Mesenchymal stem cell (in vitro differentiated cells and primary cell): ENCODE measurements around the gene CHST3.

Source experiments
- DNase-seq: peaks from one replicate; pipeline ENCODE4 v3.0.0-alpha.2; 2013
- H2AFZ ChIP-seq: one replicate; pipeline ENCODE4 v1.6.1; 2013; ENCODE audit warnings: low read depth, mild to moderate bottlenecking, control low read depth, inconsistent platforms, low read length, moderate library complexity
- H2AK5ac ChIP-seq: 2 replicates; pipeline ENCODE4 v1.6.1; 2013; ENCODE audit warnings: low read length, moderate library complexity, mild to moderate bottlenecking, inconsistent platforms; ENCODE audit not compliant: severe bottlenecking
- H2BK120ac ChIP-seq: one replicate; pipeline ENCODE4 v1.6.1; 2013; ENCODE audit warnings: low read depth, mild to moderate bottlenecking, inconsistent platforms, low read length, moderate library complexity
- H2BK12ac ChIP-seq, 2 experiments: one replicate each; pipeline ENCODE4 v1.6.1; 2013; ENCODE audit warnings: inconsistent platforms in 2 of 2, low read length in 2 of 2, mild to moderate bottlenecking in 2 of 2, moderate library complexity in 2 of 2, control low read depth in 1 of 2
- H2BK15ac ChIP-seq: one replicate; pipeline ENCODE4 v1.6.1; 2013; ENCODE audit warnings: mild to moderate bottlenecking, low read depth, inconsistent platforms; ENCODE audit not compliant: poor library complexity, severe bottlenecking
- H2BK5ac ChIP-seq: 2 replicates; pipeline ENCODE4 v1.6.1; 2013; ENCODE audit warnings: low read depth, mild to moderate bottlenecking, low read length, control low read depth, inconsistent platforms; ENCODE audit not compliant: poor library complexity, severe bottlenecking
- H3K14ac ChIP-seq, 2 experiments: one replicate each; pipeline ENCODE4 v1.6.1; 2013; ENCODE audit warnings: inconsistent platforms in 2 of 2, low read length in 2 of 2, control low read depth in 1 of 2, mild to moderate bottlenecking in 1 of 2, moderate library complexity in 1 of 2
- H3K18ac ChIP-seq, 2 experiments: one replicate each; pipeline ENCODE4 v1.6.1; 2013; ENCODE audit warnings: inconsistent platforms in 2 of 2, low read length in 2 of 2, control low read depth in 1 of 2, low read depth in 1 of 2, mild to moderate bottlenecking in 1 of 2
- H3K23ac ChIP-seq, 2 experiments: one replicate each; pipeline ENCODE4 v1.6.1; 2013; ENCODE audit warnings: inconsistent platforms in 2 of 2, low read length in 2 of 2, mild to moderate bottlenecking in 2 of 2, moderate library complexity in 2 of 2, control low read depth in 1 of 2
- H3K27ac ChIP-seq: 2 replicates; pipeline ENCODE4 v1.5.1; 2013; ENCODE audit warnings: mild to moderate bottlenecking, moderate library complexity, low read length, control low read depth, inconsistent platforms; ENCODE audit not compliant: poor library complexity, severe bottlenecking
- H3K27me3 ChIP-seq, 2 experiments: 2 replicates each; pipeline versions ENCODE4 v1.6.1 to v1.7.0; 2013; ENCODE audit warnings: low read length in 2 of 2, mild to moderate bottlenecking in 2 of 2, moderate library complexity in 2 of 2, control low read depth in 1 of 2, inconsistent platforms in 1 of 2; ENCODE audit not compliant: control insufficient read depth in 1 of 2, insufficient read depth in 1 of 2
- H3K36me3 ChIP-seq, 2 experiments: 2 replicates each; pipeline versions ENCODE4 v1.6.1 to v1.7.0; 2013; ENCODE audit warnings: low read length in 2 of 2, control low read depth in 1 of 2, inconsistent platforms in 1 of 2, low read depth in 1 of 2, mild to moderate bottlenecking in 1 of 2; ENCODE audit not compliant: insufficient read depth in 2 of 2, control insufficient read depth in 1 of 2
- H3K4ac ChIP-seq, 2 experiments: one replicate each; pipeline ENCODE4 v1.6.1; 2013; ENCODE audit warnings: inconsistent platforms in 2 of 2, low read length in 2 of 2, mild to moderate bottlenecking in 2 of 2, moderate library complexity in 2 of 2, control low read depth in 1 of 2, low read depth in 1 of 2
- H3K4me1 ChIP-seq: 2 replicates; pipeline ENCODE4 v1.6.1; 2013; ENCODE audit warnings: low read depth, low read length, control low read depth; ENCODE audit not compliant: control insufficient read depth, insufficient read depth
- H3K4me2 ChIP-seq: 2 replicates; pipeline ENCODE4 v1.6.1; 2013; ENCODE audit warnings: low read length, mild to moderate bottlenecking, inconsistent platforms; ENCODE audit not compliant: poor library complexity, severe bottlenecking
- H3K4me3 ChIP-seq, 2 experiments: 2 replicates each; pipeline versions ENCODE4 v1.5.1 to v1.7.0; 2013; ENCODE audit warnings: low read length in 2 of 2, mild to moderate bottlenecking in 2 of 2, control low read depth in 1 of 2, low read depth in 1 of 2; ENCODE audit not compliant: insufficient read depth in 1 of 2
- H3K79me1 ChIP-seq: replicated peaks from 2 replicates; pipeline ENCODE4 v1.6.1; 2013; ENCODE audit warnings: mild to moderate bottlenecking, control low read depth, low read length, inconsistent platforms; ENCODE audit not compliant: poor library complexity, severe bottlenecking
- H3K9ac ChIP-seq: 2 replicates; pipeline ENCODE4 v1.7.0; 2013; ENCODE audit warnings: mild to moderate bottlenecking, low read length, moderate library complexity
- H3K9me3 ChIP-seq: 2 replicates; pipeline ENCODE4 v1.7.0; 2013; ENCODE audit warnings: mild to moderate bottlenecking, low read length; ENCODE audit not compliant: control insufficient read depth
- H4K8ac ChIP-seq: one replicate; pipeline ENCODE4 v1.6.1; 2013; ENCODE audit warnings: inconsistent platforms, mild to moderate bottlenecking, low read length, moderate library complexity
- H4K91ac ChIP-seq: one replicate; pipeline ENCODE4 v1.6.1; 2013; ENCODE audit warnings: mild to moderate bottlenecking, low read length, inconsistent platforms
- WGBS: methylation state at CpG from one replicate; pipeline ENCODE4 v1.1.7; 2013; ENCODE audit warnings: mixed read lengths; 5-methylcytosine and 5-hydroxymethylcytosine counted together

Gene CHST3

DNA sequence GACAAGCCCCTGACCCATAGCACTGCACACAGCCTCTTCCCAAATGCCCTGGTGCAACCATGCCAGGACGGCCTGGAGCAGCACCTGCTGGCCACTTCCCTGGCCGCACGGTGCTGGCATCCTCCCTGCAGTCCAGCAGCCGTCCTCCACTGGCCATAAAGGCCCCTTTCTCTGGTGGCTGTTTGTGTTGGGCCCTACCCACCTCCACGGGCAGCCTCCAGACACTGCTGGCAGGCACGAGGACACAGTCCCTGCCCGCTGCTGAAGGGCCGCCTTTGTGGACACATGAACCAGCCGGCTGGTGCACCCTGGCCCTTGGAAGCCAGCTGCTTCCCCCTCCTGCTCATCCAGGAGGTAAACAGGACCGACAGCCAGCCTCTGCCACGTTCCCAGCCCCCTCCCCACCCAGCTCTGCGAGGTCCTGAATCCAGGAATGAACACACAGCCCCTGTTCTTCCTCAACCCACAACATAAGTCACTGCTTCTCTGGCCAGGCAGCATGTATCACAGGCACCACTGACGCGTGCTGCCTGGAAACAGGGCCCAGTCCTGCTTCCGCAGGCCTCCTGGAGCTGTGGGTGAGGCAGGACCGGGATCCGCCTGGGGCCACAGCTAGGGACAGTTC is 80.3 kb downstream of the CHST3 start:
- H2AFZ ChIP-seq, result peak overlapping the region; percentile 64
- H3K9me3 ChIP-seq, result peaks cover 6% of the 10 kb centered on the region
- H3K27ac ChIP-seq, result no peak overlapping the region
- peak overlapping the region in 1 of 2 experiments; percentile 44 for H3K14ac ChIP-seq
- H3K23ac ChIP-seq, result no peak overlapping the region
- peaks cover 10% of the 10 kb centered on the region for H3K4me1 ChIP-seq
- no peaks in the 10 kb centered on the region for H3K36me3 ChIP-seq
- peak overlapping the region; percentile 70 to 72 for H2BK12ac ChIP-seq
- H4K91ac ChIP-seq, result peak overlapping the region; percentile 90
- peak overlapping the region; percentile 59 to 77 for H3K18ac ChIP-seq
- peaks cover 0 to 5% of the 10 kb centered on the region in 2 experiments for H3K27me3 ChIP-seq
- H3K4me2 ChIP-seq, result no peak overlapping the region
- H2BK5ac ChIP-seq, result no peak overlapping the region
- 67% methylated on average over 17 of the region's 17 CpGs for WGBS
- H3K9ac ChIP-seq, result no peak overlapping the region
- H2BK15ac ChIP-seq, result peak overlapping the region; percentile 73
- no peaks in the 10 kb centered on the region for H3K79me1 ChIP-seq
- H3K4ac ChIP-seq, result peak overlapping the region; percentile 17 to 91
- no peak overlapping the region for H2AK5ac ChIP-seq
- peak overlapping the region; percentile 97 for H4K8ac ChIP-seq
- H2BK120ac ChIP-seq, result no peak overlapping the region
- no peak overlapping the region for H3K4me3 ChIP-seq
- DNase-seq, result no peak

DNA sequence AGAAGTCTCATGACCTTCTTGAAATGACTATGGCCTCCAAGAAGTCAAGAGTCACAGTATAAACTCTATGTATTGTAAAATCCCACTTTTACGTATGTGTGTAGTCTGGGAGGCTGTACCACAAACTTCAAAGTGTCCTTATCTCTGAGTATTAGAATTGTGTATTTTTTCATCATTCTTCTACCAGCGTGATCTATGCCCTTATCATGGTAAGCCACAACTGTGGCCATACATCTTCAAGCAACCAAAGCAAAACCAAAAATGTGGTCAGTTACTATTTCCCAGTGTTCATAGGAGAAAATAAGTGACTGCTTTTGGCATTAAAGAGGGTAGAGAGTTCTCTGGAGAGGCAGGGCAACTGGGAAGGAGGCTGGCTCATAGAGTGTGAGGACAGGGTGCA is 81.4 kb downstream of the CHST3 start:
- Histone ChIP-seq H2BK12ac (no peak overlapping the region), H4K91ac (no peak overlapping the region), H4K8ac (peak overlapping the region; percentile 19), H3K4me3 (no peak overlapping the region), H3K79me1 (no peaks in the 10 kb centered on the region), H2AK5ac (no peak overlapping the region), H2BK15ac (no peak overlapping the region), H3K4me1 (peaks cover 10% of the 10 kb centered on the region), H3K27me3 (peaks cover 0 to 5% of the 10 kb centered on the region in 2 experiments), H3K9ac (no peak overlapping the region), H3K27ac (no peak overlapping the region), H3K4me2 (no peak overlapping the region), H3K9me3 (peaks cover 6% of the 10 kb centered on the region), H2BK120ac (no peak overlapping the region), H3K36me3 (no peaks in the 10 kb centered on the region), H3K18ac (no peak overlapping the region), H2BK5ac (no peak overlapping the region), H3K14ac (no peak overlapping the region), H3K23ac (no peak overlapping the region), H2AFZ (no peak overlapping the region), H3K4ac (no peak overlapping the region)
- peak; percentile 29 for DNase-seq
- WGBS, result no CpG with 5 or more reads among the region's 2 CpGs

DNA sequence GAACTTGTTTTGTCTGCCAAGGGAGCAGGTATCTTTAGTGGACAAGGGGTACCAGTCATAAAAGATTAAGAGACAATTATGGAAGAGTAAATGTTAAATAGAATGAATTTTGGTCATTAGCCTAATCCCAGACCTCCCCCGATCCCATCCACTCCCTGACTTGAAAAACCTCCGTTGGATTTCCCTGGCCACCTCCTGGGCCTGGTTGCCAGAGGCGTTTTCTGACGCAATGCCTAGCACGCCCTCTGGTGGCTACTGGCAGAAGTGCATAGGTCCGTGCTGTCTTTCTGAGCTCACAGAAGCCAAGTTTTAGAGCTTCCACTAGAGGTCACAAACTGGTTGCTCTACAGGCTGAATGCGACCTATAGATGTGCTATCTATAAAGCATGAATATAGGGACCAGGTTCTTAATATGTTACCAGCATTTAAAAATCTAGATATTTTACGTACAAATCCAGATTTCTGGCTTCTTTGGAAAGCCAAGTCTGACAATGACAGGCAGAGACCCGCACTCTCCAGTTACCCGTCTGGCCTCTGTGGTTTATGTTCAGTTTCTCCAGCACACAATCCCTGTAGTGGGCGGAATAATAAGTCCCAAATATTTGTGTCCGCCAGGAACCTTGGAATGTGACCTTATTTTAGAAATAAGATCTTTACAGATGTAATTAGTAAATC is 84.4 kb downstream of the CHST3 start:
- no peak overlapping the region for H2AFZ ChIP-seq
- peak; percentile 91 for DNase-seq
- 22% methylated on average over 10 of the region's 12 CpGs for WGBS
- no peaks in the 10 kb centered on the region for H3K79me1 ChIP-seq
- H3K4me2 ChIP-seq, result no peak overlapping the region
- H2AK5ac ChIP-seq, result no peak overlapping the region
- peak overlapping the region; percentile 67 for H3K9ac ChIP-seq
- H3K27ac ChIP-seq, result no peak overlapping the region
- no peak overlapping the region for H3K4ac ChIP-seq
- H2BK120ac ChIP-seq, result no peak overlapping the region
- H3K36me3 ChIP-seq, result no peaks in the 10 kb centered on the region
- H3K27me3 ChIP-seq, result peaks cover 0 to 6% of the 10 kb centered on the region in 2 experiments
- H3K18ac ChIP-seq, result no peak overlapping the region
- H3K23ac ChIP-seq, result no peak overlapping the region
- H3K14ac ChIP-seq, result no peak overlapping the region
- H3K4me1 ChIP-seq, result peaks cover 3% of the 10 kb centered on the region
- no peak overlapping the region for H2BK12ac ChIP-seq
- H3K9me3 ChIP-seq, result peaks cover 6% of the 10 kb centered on the region
- no peak overlapping the region for H2BK5ac ChIP-seq
- H4K91ac ChIP-seq, result no peak overlapping the region
- no peak overlapping the region for H3K4me3 ChIP-seq
- H4K8ac ChIP-seq, result no peak overlapping the region
- no peak overlapping the region for H2BK15ac ChIP-seq

DNA sequence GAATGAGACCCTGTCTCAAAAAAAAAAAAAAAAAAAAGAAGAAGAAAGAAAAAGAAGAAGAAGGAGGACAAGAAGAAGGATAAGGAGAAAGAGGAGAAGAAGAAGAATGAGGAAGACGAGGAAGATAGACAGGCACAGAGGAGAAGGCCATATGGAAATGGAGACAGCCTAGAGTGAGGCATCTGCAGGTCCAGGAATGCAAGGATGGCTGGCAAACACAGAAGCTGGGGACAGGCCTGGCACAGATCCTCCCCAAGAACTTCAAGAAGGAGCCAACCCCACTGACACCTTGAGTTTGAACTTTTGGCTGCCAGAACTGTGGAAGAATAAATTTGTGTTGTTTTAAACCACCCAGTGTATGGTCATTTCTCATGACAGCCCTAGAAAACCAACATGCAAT is 85.3 kb downstream of the CHST3 start:
- Histone ChIP-seq H3K4me3 (no peak overlapping the region), H3K79me1 (no peaks in the 10 kb centered on the region), H3K9ac (no peak overlapping the region), H3K36me3 (no peaks in the 10 kb centered on the region), H2BK12ac (no peak overlapping the region), H3K23ac (no peak overlapping the region), H4K8ac (no peak overlapping the region), H3K27ac (no peak overlapping the region), H3K4me2 (no peak overlapping the region), H4K91ac (no peak overlapping the region), H2AK5ac (no peak overlapping the region), H3K4ac (no peak overlapping the region), H2BK120ac (no peak overlapping the region), H3K9me3 (peaks cover 6% of the 10 kb centered on the region), H2AFZ (no peak overlapping the region), H2BK15ac (no peak overlapping the region), H3K4me1 (peaks cover under 1% of the 10 kb centered on the region), H2BK5ac (no peak overlapping the region), H3K14ac (no peak overlapping the region), H3K27me3 (peaks cover 0 to 6% of the 10 kb centered on the region in 2 experiments), H3K18ac (no peak overlapping the region)
- no peak for DNase-seq
- 53% methylated on average over 1 of the region's 1 CpG for WGBS
